Activated CD4-positive, alpha-beta T cell treated with anti-CD3 and anti-CD28 coated beads for 1 hour (primary cell): ENCODE results near the gene TNFSF11.

Experiments
- DNase-seq: peaks from one replicate; pipeline ENCODE4 v3.0.0-alpha.2; 2020

The TNFSF11 gene

DNA sequence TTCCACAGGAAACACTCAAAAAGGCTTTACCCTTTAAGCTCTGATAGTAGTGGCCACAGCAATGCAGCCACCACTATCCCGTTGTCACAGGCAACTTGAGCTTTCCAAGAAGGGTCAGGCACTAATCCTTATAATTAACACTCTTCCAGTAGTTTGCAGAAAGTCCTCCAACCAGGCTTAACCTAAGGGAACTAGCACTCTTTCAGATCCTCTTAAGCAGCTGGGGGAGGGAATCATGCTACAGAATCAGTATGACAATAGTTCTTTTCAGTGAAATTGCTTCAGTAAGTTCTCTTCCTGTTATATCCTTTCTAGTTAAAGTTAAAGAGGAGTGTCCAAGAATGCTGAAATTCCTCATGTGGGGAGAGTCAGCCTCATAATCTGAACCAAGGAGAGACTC, 82.2 kb downstream of the TNFSF11 start:
- no peak for DNase-seq

DNA sequence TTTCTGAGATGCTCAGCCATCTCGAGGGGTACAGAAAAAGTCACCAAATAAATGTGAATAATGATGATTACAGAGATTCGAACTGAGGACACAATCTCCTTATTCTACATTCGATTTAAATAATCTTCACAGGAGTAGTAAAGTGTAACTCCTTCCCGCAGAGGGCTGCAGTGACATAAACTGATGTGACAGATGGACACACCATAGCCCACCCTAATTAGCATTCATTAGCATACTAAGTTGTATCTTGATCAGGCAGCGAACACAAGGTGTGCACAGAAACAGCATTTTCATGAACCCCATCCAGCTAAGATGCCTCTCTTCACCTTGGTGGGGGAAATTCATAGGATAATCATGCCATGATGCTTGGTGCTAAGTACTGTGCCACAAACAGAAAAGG, 83.0 kb downstream of the TNFSF11 start:
- DNase-seq: no peak
